ENCODE results near the gene ATP6V1B1.

Gene ATP6V1B1

DNA sequence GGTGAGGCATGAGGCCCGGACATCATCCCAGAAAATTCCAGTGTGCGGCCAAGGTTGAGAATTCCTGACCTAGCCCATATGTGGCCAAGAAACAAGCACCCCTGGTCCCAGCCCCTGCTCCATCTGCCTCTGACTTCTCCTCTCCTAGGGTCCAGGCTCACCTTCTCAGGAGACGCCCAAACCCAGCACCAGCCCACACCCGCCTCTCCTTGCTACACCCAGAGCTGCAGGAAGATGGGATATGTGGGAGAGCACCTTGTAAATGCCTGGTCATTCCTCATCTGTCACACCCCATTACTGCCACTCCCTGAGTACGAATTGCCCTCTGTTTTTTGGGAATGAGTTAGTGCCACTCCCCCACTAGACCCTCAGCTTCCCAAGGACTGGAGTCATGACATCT is 7.3 kb upstream of the ATP6V1B1 start:
- no peak for DNase-seq

DNA sequence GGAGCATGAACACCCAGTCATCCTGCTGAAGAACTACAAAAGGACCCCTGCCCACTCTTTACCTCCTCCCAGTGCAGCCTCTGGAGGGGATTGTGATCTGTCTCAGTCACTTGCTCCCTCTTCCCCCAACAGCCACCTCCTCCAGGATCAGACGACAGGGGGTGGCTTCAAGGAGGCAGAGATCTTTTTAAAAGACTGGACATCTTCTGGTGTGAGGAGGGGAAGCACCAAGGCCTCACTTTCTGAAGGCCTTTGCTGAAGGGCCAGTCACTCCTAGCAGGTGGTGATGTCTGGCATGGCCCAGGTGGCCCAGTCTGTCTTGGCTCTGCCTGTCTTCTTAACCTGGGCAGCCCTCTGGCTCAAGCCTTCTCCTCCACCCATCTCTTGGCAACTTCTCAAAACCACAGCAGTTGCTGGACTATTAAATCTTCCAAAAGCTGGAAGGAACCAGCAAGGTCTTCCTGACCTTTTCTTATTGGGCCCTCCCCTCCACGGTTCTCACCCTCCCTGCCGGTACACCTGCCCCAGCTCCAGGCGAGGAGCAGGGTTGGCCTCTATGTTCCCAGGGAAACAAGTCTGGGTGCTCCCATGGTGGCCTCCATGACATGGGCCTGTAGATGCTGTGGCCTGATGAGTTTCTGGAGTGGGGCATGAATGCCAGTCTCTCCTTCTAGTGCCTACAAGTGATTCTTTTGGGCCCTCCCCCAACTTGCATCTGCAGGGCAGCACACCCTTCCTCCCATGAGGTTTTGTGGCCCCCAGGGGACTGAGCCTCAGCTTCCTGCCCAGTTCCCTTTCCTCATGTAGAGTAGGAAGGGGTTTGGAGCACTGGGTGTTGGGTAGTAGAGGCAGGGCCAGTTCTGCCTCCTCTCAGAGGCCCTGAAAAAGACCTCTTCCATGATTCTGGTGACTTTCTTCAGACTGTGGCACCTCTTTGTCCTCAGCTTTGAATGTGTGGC is 5.0 kb upstream of the ATP6V1B1 start:
- DNase-seq: no peak

DNA sequence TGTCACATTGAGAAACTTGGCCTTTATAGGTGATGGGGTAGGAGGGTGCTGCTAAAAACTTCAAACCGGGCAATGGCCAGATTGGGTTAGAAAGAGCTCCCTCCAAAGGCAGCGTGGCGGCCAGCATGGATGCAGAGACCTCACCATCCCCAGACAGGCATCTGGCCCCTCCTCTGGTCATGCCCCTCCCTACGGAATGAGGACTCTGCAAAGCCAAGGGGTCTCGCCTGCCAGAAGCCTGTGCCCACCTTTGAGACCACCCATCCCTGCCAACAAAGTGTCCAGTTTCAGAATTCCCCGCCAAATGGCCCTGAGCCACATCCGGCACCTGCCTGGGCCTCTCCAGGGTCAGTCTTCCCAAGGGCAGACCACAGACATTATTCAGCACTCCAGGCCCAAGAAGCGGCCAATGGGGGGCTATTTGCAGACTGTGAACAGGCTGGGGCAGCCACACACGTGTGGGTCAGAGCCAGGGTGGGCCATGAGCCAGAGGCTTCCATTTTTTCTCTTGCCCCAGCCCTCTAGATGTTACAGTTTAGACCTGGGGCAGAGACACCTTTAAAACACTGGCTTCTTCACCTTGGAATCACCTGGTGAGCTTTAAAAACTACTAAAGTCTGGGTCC is 4.2 kb upstream of the ATP6V1B1 start:
- DNase-seq: no peak

DNA sequence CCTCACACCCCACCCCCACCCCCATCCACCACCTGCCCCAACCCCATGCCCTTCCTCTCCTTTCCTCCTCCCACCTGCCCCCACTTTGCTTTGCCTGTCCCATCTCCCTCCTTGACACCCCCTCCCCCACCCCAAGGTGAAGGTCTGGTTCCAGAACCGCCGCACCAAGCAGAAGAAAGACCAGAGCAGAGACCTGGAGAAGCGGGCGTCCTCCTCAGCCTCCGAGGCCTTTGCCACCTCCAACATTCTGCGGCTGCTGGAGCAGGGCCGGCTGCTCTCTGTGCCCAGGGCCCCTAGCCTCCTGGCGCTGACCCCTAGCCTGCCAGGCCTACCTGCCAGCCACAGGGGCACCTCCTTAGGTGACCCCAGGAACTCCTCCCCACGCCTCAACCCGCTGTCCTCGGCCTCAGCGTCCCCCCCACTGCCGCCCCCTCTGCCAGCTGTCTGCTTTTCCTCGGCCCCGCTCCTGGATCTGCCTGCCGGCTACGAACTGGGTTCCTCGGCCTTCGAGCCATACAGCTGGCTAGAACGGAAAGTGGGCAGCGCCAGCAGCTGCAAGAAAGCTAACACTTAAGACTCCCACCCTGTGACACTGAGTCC is 3.0 kb upstream of the ATP6V1B1 start:
- no peak for DNase-seq

DNA sequence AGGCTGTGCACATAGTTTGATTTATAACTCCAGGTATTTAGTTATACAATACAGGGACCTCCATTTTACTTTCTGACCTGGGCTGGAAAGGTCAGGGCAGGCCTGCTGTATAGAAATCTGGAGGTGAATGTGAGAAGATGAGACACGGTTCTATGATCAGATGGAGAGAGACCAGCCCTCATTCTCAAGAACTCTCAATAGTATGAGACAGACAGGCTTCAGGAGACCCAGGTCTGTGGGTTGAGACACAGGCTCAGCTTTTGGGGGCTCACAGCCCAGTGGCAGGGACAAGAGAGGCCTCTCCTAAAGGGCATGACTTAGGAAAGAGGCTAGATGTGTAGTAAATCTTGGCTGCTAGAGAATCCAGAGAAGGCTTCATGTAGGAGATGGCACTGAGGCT is 719 bp upstream of the ATP6V1B1 start:
- no peak for DNase-seq

DNA sequence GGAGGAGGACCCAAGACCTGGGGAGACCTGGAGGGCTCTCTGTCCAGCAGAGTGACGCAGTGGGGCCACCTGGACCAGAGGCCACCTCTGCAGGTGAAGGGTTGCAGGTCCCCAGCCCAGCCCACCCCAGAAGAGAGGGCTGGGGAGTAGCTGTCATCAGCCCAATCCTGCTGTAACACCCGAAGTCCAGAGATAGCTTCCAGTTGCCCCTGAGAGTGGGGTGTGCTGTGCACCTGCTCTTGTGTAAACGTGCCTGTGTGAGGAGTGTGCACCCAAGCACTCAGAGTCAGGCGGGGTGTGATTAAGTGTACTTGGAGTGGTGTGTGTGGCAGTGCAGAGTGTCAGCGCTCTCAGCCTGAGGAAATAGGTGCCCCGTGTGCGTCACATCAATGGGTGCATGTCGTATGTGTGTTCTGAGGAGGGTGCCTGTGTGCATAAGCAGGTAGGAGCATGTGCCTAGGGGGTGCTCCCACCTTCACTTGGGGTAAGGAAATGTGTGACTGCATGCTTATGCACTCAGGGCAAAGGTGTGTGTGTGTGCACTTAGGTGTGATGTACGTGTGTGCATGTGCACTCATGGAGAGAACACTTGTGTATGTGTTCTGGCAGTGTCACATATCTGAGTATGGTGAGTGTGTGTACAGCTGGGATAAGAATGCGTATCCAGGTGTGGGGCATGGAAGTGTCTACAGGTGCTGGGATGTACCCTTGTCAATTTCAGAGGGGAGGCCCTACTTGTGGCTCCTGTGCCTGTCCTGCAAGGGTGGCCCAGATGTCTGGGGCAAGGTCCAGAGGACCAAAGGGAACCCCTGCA is 672 bp downstream of the ATP6V1B1 start:
- no peak for DNase-seq

DNA sequence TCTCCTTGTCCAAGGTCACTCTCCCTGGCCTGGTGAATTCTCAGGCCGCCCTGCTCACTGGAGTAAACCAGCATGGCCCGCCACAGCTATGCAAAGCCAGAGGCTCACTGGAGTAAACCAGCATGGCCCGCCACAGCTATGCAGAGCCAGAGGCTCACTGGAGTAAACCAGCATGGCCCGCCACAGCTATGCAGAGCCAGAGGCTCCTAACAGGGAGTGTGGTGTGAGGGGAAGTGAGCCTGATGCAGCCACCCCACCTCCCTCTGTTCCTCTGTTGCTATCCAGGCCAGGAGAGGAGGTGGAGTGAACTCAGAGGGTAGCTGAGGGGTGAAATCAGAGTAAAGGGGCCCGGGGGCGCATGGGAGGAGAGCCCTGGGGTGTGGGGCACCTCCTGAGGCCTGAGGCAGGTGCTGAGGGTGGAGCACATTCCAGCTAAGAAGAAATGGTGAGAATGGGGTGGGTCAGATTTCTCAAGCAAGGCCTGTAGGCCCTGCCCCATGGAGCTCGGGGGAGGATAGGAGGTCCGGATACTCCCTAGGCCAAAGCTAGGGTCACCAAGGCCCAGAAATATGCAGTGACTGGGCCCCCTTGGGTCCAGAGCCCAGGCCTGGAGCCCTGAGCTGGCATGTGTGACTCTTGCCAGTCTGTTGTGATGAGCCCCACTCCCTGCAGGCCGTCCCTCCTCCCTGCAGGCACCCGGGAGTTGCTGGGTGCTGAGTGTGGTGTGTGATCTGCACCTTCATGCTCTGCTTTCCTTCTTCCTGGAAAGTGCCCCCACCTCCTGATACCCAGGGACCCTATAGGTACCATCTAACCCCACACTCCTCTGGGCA is 1.5 kb downstream of the ATP6V1B1 start:
- DNase-seq: no peak

DNA sequence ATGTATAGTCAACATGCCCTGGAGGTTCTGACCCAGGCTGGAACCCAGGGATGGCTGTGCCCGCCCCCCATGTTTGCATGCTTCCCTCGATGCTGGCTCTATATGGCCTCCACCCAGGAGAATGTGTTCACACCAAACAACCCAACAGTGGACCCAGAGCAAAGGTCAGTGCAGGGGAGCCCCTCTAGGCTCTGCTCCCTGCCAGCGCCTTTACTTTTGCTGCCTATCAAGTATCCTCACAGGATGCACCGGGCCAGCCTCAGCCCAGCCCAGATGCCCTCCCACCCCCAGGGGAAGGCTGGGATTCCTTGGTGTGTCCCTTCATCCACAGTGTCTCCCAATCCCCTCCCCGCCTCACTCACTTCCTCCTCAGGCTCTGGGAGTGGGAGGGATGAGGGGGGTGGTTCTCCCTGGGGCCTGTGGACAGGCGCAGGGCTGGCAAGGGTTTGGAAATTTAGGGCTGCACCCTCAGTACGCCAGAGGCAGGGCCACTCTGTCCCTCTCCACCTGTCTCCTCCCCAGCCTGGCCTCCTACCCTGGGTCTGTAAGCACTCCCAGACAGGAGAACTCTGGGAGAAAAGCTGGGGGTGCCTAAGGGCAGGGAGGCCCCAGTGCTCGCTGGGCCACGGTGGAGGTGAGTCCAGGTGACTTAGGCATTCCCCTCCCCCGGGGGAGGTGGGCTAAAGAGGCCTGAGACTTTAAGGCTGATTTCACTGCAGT is 2.3 kb downstream of the ATP6V1B1 start:
- DNase-seq: no peak

DNA sequence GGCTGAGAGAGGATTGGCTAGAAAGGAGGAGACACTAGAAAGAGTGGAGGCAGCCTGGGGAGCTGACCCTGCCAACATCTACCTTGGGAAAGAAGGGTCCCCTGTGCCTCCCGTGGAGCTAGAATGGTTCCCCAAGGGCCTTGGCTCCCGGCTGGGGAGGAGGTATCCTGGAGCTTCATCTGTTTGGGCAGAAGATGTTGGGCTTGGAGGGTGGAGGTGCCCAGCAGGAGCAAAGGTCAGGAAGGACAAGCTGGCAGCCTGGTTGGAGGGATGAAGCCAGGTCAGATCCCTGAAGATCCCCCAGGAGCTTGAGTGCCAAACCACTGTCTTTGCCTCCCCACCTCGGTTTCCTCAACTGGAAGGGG is 2.9 kb downstream of the ATP6V1B1 start:
- no peak for DNase-seq

DNA sequence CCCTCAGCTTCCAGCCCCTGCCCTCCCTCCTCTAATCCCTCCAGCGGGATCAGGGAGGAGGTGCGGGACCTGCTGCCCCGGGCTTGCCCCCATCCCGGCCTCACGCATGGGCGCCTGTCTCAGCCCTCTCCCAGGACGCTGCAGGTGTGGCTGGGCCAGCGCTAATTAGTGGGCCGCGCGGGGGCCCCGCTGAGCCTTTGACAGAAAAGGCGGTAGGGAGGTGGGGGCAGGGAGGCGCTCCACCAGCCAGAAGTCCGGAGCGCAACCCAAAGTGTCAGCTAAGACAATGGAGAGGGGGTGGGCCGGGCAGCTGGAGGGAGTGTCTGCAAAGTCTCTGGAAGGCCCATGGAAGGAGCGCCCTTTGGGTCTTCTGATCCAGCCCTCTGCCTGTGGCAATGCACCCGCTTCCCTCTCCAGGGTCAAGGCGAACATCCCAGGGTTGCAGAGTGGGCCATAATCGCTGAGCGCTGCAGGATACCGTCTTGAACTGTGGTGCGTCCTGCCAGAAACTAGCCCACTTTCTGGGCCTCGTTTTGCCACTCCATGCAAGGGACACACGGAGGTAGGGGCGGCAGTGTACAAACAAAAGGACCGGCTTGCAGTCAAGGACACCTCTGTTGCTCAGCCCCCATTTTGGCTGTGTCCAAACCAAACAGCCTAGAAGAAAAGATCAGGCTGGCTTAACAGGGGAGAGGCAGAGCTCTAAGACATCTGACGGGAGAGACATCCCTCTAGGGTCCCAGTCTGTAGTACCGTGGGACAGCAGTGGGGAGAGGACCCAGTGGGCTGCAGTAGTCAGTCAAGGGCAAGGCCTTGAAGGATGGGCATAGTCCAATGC is 3.5 kb downstream of the ATP6V1B1 start:
- no peak for DNase-seq

DNA sequence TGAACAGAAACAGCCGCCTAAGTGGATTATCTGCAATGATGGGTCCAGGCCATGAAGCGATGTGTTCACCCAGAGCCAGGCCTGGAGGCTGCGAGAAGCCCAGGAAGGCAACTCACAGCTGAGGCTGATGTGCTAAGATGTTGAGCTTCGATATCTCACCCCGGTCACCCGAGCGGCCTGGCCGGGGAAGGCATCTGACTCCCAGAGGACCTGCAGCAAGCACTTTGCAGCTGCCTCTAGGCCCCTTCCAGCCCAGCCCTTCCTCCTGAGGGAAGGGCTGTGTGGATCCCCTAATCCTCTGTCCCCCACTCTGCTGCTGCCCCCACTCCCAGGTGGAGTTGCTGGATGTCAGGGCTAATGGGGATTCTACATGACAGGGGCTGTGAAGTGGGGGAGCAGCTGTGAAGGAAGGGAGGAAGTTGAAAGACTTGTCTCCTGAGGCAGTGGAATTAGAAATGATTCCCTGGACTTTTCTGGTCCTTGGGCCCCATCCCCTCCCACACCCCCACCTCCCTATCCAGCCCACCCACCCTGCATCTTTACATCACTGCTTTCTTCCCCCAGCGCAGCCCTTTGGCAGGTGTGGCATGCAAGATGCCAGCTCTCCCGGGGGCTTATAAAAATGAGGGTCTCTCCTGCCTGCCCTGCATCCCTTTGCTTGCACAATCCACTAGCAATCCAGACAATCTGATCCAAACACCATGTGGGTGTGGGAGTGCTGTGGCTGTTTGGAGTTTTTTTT is 4.3 kb downstream of the ATP6V1B1 start:
- DNase-seq: no peak

DNA sequence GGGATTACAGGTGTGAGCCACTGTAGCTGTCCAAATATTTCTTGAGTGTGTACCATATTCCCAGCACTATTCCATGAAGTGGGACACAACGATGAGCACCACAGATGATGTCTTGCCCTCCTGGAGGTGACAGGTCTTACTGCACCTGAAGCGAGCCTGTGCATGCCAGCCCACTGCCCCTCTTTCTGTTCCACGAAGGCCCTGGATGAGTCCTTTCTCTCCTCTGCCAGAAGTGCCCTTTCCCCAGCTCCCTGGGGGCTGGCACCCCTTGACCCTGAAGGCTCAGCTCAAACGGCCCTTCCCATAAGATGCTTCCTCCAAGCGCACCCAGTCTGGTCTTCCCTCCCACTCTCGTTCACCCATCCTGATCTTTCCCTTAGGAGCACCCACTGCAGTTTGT is 5.5 kb downstream of the ATP6V1B1 start:
- DNase-seq: no peak

DNA sequence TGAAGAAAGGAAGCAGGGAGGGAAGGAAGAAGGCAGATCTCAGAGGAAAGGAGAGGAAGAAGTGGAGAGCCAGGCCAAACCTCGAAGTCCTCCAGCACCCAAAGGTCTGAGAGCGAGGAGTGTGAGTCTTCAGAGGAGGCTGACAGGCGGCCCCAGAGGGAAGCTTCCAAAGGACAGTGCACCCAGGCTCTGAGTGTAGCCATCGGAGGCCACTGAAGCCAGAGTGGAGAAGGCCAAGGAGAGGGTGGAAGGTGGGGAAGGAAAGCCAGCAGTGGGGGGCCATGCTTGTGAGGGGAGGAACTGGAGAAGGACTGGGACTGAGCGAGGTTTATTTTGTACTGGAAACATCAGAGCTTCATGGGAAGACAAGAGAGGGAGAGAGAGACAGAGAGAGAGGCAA is 6.0 kb downstream of the ATP6V1B1 start:
- no peak for DNase-seq

DNA sequence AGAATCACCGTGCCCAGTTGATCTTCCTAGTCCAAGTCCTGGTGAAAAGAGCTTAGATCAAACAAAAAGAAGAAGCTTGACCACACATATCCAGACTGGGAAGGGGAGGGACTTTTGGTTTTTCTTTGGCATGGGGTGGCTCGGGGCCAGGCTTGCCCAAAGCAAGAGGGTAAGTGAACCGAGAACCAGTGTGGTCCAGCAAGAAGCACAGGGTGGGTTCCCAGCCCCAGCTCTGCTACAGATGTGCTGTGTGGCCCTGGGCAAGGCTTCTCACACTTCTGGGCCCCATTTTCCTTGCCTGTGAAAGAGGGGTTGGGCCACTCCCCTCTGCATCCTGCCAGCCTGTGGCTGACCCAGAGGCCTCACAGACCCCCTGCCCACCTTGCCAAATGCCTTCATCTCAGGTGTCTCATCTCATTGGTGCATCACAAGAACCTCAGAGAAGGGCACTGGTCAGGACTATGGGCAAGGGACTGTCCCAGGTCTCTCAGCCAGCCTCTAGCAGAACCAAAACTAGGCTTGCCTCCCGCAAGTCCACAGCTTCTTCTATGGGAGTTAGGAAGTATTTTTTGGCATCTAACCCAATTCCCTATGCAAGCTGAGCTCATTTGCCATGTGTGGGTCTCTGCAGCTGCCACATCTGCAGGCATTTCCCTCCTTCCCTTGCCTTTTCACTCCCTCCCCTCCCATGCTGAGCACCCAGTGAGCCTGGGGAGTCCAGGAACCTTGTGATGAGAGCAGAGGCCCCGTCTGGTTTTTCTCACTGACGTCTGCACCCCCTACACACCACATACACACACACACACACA is 6.9 kb downstream of the ATP6V1B1 start:
- no peak for DNase-seq

DNA sequence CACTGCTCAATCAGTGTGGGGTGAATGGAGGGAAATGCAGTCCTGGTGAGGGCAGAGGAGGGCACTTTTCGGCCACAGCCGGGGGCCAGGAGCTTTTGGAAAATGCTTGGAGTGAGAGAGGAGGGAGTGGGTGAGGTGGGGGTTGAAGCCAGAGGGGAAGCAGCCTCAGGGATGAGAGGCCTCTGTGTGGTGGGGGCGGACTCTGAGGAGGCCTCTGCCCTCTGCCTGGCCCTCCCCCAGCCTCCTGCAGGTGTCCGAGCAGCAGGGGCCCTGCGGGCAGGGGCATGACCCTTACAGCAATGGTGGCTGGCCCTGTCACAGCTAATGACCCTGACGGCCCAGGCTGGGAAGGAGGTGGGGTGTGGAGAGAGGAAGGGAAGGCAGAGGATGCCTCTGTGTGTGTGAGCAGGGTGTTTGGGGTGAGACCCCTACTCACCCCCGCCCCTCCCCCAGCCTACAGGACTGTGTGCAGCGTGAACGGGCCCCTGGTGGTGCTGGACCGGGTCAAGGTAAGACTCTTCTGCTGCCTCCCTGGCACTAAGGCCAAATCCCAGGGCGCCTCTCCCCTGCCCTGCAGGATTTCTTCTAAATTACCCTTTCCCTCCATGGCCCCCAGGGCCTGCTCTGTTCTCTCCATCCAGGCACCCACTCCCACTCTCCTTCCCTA is 7.6 kb downstream of the ATP6V1B1 start:
- no peak for DNase-seq

DNA sequence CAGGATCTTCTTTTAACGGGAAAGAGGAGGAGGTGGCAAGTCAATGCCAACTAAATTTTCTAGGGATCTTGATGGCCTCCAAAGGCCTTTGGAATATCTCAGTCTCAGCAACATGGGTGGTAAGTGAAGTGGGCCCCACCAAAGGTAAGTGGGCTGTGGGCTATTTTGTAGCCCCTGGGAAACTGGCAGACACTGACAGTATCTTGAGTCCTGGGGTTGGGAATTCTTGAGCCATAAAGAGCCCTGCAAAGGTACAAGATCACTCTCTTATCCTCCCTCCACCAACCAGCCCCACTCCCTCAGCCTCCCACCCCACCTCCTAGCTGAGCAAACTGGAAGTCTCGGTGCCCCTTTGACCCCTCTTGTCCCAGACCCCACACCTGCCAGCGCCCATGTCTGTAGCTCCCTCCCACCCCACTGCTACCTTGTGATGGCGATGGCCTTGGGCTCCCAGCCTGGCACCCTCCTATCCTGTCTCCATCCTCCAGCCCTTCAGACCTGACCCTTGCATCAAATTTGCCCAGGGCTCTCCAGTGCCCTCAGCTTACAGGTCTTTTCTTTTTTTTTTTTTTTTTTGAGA is 8.5 kb downstream of the ATP6V1B1 start:
- no peak for DNase-seq

DNA sequence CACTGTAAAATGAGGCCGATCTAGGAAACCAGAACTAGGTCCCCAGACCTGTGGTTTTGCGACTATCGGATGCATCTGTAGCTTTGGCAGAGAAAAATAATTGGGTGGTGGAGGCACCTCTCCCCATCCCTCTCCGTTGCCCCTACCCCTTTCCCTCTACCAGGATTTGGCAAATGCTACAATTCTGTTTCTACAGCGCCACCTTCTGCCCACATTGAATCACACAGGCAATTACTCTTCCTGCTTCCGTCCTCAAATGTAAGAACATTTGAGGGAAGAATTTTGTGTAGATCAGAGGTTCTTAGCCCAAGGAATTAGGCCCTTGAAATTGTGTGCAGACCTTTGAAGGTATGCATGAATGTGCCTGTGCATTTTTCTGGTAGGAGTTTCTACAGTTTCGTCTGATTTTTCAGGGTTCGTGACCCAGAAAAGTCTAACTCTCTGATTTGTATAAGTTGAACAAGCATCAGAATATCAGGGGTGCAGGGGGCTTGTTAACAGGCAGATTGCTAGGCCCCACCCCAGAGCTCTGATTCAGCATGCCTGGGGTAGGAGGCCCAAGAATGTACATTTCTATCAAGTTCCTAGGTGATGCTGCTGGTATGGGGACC is 11.2 kb downstream of the ATP6V1B1 start:
- peak; percentile 52 for DNase-seq
